ENCODE data around the gene LNX1. TPM values are rescaled to one million over a fixed set of nuclear protein-coding genes. Genes with fewer than 3 reads are reported as not detected.

Gene LNX1
- total and polyA plus RNA-seq, 9 of the 15 experiments (the other 6 are each of a cell fraction or from before 2014, with no cell fraction given): 0.40 to 3.6 (median 2.2) TPM

DNA sequence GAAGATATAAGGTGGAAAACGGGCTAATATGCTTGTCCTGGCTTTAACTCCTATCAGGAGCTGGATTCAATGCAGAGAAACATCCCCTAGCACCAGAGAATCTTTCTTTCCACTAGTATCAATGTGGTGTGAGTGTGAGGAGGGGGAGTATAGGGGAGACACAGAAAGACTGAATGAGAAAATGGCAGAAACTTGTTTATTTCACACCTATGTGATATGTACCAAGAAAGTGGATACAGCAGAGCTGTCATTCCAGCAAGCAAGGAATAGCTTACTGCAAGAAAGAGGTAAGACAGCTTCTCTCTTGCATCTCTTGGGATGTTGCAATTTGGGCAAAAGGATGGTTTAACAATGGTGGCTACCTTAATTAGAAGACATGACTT is 105.6 kb downstream of the LNX1 start:
- H3K9ac ChIP-seq (ENCODE audit: insufficient read depth in 1 of 2, low read depth in 2 of 2, low read length in 2 of 2): no peak overlapping the region
- no peak overlapping the region for H3K27ac ChIP-seq (ENCODE audit: extremely low read depth, low read depth, low read length)
- in situ Hi-C loops (cut with MboI): loop anchor here (25.0 kb wide), 1 partner anchor 752 kb away; the partner anchor contains the start of gene PDGFRA
- POLR2A ChIA-PET: interaction anchor here (0.5 to 1.1 kb wide), 2 partner anchors 23 to 689 kb away, joined by 3 read pairs; no protein-coding TSS in a partner anchor
- CTCF ChIA-PET (ENCODE audit: low intra/inter-chr PET ratio): no interaction called here
- no peak overlapping the region for H2AFZ ChIP-seq (ENCODE audit: low read depth, low read length)
- no peaks in the 10 kb centered on the region for H3K79me2 ChIP-seq (ENCODE audit: control insufficient read depth, insufficient read depth, low read length)
- ATAC-seq (no peak), DNase-seq (ENCODE audit: extremely low read depth in 1 of 4, low spot score in 3 of 4) (no peak), FAIRE-seq (no peak)
- BruUV-seq (replicated peaks): no TSS peak
- WGBS (ENCODE audit: insufficient coverage, low coverage, missing lambda C conversion rate): 0% methylated on average over 1 of the region's 1 CpG
- H3K4me1 ChIP-seq (replicated peaks in 1 of 2; ENCODE audit: control insufficient read depth in 2 of 2, insufficient read depth in 2 of 2, low read length in 2 of 2): peaks cover 0 to 4% of the 10 kb centered on the region in 2 experiments; a peak in 3 of 5 replicates
- no peak overlapping the region for H3K4me3 ChIP-seq
- H4K20me1 ChIP-seq (replicated peaks; ENCODE audit: control insufficient read depth, insufficient read depth, low read length): no peaks in the 10 kb centered on the region
- H3K9me1 ChIP-seq (ENCODE audit: control insufficient read depth, insufficient read depth, low read length): no peaks in the 10 kb centered on the region
- H3K4me2 ChIP-seq (ENCODE audit: insufficient read depth, low read length): no peak overlapping the region
- H3K9me3 ChIP-seq (replicated peaks; ENCODE audit: control insufficient read depth, insufficient read depth, low read depth, low read length): no peaks in the 10 kb centered on the region
- TF ChIP-seq NR0B1 (IDR thresholded peaks at IDR 0.05; ENCODE audit: partially characterized antibody) (no peak), COPS2 (conservative IDR thresholded peaks at IDR 0.05) (no peak), NR4A1 (CRISPR knock-in tag; IDR thresholded peaks at IDR 0.05) (no peak), NR4A1 (tag; IDR thresholded peaks at IDR 0.05) (no peak), ARID1B (IDR thresholded peaks at IDR 0.05) (no peak), GTF2A2 (tag; IDR thresholded peaks at IDR 0.05) (no peak), SMARCB1 (IDR thresholded peaks at IDR 0.05; ENCODE audit: insufficient read length, low read depth) (no peak), GABPA (tag; conservative IDR thresholded peaks at IDR 0.05; ENCODE audit: low read depth) (no peak), ZNF384 (IDR thresholded peaks at IDR 0.05; ENCODE audit: low read depth, low read length) (no peak), ZBTB49 (CRISPR knock-in tag; IDR thresholded peaks at IDR 0.05; ENCODE audit: borderline replicate concordance) (no peak), POU5F1 (IDR thresholded peaks at IDR 0.05; ENCODE audit: borderline replicate concordance, low read depth, low read length, partially characterized antibody) (no peak)
- TF ChIP-seq, protein P1, sequence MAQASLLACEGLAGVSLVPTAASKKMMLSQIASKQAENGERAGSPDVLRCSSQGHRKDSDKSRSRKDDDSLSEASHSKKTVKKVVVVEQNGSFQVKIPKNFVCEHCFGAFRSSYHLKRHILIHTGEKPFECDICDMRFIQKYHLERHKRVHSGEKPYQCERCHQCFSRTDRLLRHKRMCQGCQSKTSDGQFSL (CRISPR knock-in tag; IDR thresholded peaks at IDR 0.05): no peak
- TF ChIP-seq, protein P1 (tag; IDR thresholded peaks at IDR 0.05): no peak
- TF ChIP-seq, protein P2, sequence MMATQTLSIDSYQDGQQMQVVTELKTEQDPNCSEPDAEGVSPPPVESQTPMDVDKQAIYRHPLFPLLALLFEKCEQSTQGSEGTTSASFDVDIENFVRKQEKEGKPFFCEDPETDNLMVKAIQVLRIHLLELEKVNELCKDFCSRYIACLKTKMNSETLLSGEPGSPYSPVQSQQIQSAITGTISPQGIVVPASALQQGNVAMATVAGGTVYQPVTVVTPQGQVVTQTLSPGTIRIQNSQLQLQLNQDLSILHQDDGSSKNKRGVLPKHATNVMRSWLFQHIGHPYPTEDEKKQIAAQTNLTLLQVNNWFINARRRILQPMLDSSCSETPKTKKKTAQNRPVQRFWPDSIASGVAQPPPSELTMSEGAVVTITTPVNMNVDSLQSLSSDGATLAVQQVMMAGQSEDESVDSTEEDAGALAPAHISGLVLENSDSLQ (IDR thresholded peaks at IDR 0.05): no peak
- intact Hi-C loops (cut with micrococcal nuclease): no loop called here
- no peaks in the 10 kb centered on the region for H3K27me3 ChIP-seq (ENCODE audit: control insufficient read depth in 2 of 2, insufficient read depth in 2 of 2, low read length in 2 of 2)
- H3K36me3 ChIP-seq (ENCODE audit: control insufficient read depth, insufficient read depth, low read length): no peaks in the 10 kb centered on the region
